HepG2 (cell line): ENCODE results near the gene GMEB2. TPM values are rescaled to one million over a fixed set of nuclear protein-coding genes. Genes with fewer than 3 reads are reported as not detected.

Source experiments
- AGO2 ChIP-seq: fragments of 200-400 bp; formaldehyde crosslinking; optimal IDR thresholded peaks from 2 replicates; pipeline ENCODE3; 2017; ENCODE audit warnings: mild to moderate bottlenecking, low read depth, low read length, moderate library complexity
- CEBPG ChIP-seq: IDR thresholded peaks from 2 replicates; pipeline ENCODE4 v1.6.1; 2016
- EED ChIP-seq: sonication (generic); formaldehyde crosslinking; IDR thresholded peaks from 2 replicates; pipeline ENCODE4 v1.5.0; 2020; ENCODE audit warnings: mild to moderate bottlenecking, missing genetic modification reagents
- ETV6 ChIP-seq: sonication (generic); formaldehyde crosslinking; conservative IDR thresholded peaks from 2 replicates; pipeline ENCODE4 v1.4.0; 2020; ENCODE audit warnings: missing genetic modification reagents
- FOXA3 ChIP-seq: IDR thresholded peaks from 2 replicates; pipeline ENCODE4 v1.6.1; 2016; ENCODE audit warnings: missing genetic modification reagents, missing compliant biosample characterization
- MAFF ChIP-seq: IDR thresholded peaks from 2 replicates; pipeline ENCODE4 v1.6.1; 2011; ENCODE audit warnings: low read depth, low read length, improper control_type of control experiment
- MBD4 ChIP-seq: IDR thresholded peaks from 2 replicates; pipeline ENCODE4 v1.6.1; 2012; ENCODE audit warnings: low read length, inconsistent platforms, borderline replicate concordance
- MED8 ChIP-seq: sonication (generic); formaldehyde crosslinking; IDR thresholded peaks from 2 replicates; pipeline ENCODE4 v1.8.1; 2023; ENCODE audit warnings: mild to moderate bottlenecking, missing genetic modification reagents; ENCODE audit not compliant: insufficient replicate concordance
- NKX3-1 ChIP-seq: sonication (generic); formaldehyde crosslinking; IDR thresholded peaks from 2 replicates; pipeline ENCODE4 v1.5.0; 2020; ENCODE audit warnings: missing genetic modification reagents
- ONECUT2 ChIP-seq: sonication (generic); formaldehyde crosslinking; IDR thresholded peaks from 2 replicates; pipeline ENCODE4 v1.4.0; 2020; ENCODE audit warnings: missing genetic modification reagents
- POLR2AphosphoS5 ChIP-seq: IDR thresholded peaks from 2 replicates; pipeline ENCODE4 v1.6.1; 2012; ENCODE audit warnings: low read depth, low read length
- polyA plus RNA-seq, 8 experiments: library from polyadenylated mRNA; depleted of rRNA in 3 of 8; stranded (reverse) in 7 of 8; unstranded in 1 of 8; fragments of >200 nt; fragmentation: Illumina TruSeq in 4 of 8; extraction: Trizol in 4 of 8; gene quantifications; 2 replicates each; pipeline versions ENCODE4 v1.2.1 to v1.2.3, GENCODE V29; 2011 to 2016; ENCODE audit warnings: low read depth in 4 of 8, missing spikeins in 1 of 8, mixed read lengths in 1 of 8; ENCODE audit not compliant: insufficient read depth in 1 of 8
- total RNA-seq, 5 experiments: library from RNA; depleted of rRNA; stranded (reverse); fragments of >200 nt; fragmentation: Illumina TruSeq; extraction: Trizol; gene quantifications; 2 replicates each; pipeline ENCODE4 v1.2.3, GENCODE V29; 2016; ENCODE audit warnings: low read depth in 1 of 5
- TF ChIP-seq, protein P1 (sequence below): sonication (generic); formaldehyde crosslinking; conservative IDR thresholded peaks from 2 replicates; pipeline ENCODE4 v1.8.1; 2023; ENCODE audit warnings: missing genetic modification reagents
- TF ChIP-seq, protein P2 (sequence below): sonication (generic); formaldehyde crosslinking; IDR thresholded peaks from 2 replicates; pipeline ENCODE4 v1.8.0; 2022; ENCODE audit warnings: mild to moderate bottlenecking, missing genetic modification reagents; ENCODE audit not compliant: insufficient replicate concordance
- TF ChIP-seq, protein P3 (sequence below): sonication (generic); formaldehyde crosslinking; IDR thresholded peaks from 2 replicates; pipeline ENCODE4 v1.5.1; 2020; ENCODE audit warnings: mild to moderate bottlenecking, missing genetic modification reagents, borderline replicate concordance
- TF ChIP-seq, protein P4 (sequence below): sonication (generic); formaldehyde crosslinking; IDR thresholded peaks from 2 replicates; pipeline ENCODE4 v1.4.0; 2020; ENCODE audit warnings: missing genetic modification reagents
- TF ChIP-seq, protein P5 (sequence below): sonication (generic); formaldehyde crosslinking; IDR thresholded peaks from 2 replicates; pipeline ENCODE4 v1.9.0; 2022; ENCODE audit warnings: low read depth, missing genetic modification reagents

GMEB2 gene
- total and polyA plus RNA-seq, 2 of the 13 experiments (the other 11 are each of a cell fraction or from before 2014, with no cell fraction given): 10.6 to 12.4 TPM

DNA sequence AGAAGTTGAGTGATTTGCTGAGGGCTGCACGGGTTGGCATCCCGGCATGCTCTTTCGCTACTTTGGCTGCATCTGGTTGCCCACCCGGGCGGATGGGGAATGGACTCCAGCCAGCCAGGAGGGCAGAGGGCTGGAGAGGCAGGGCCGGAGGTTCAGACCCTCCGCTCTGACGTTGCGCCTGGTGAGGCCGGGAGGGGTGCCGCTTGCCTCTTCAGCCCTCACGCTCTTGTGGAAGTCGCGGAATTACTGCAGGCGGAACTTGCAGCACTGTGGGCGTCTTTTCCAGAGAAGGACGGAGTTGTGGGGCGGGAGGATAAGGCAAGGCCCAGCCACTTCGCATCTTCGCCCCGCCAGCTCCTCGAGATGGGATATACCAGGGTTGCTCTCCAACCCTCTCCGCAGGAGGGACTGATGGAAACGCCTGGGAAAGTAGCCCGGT, 31.9 kb upstream of the GMEB2 start (continued):
- TF ChIP-seq, protein P1, sequence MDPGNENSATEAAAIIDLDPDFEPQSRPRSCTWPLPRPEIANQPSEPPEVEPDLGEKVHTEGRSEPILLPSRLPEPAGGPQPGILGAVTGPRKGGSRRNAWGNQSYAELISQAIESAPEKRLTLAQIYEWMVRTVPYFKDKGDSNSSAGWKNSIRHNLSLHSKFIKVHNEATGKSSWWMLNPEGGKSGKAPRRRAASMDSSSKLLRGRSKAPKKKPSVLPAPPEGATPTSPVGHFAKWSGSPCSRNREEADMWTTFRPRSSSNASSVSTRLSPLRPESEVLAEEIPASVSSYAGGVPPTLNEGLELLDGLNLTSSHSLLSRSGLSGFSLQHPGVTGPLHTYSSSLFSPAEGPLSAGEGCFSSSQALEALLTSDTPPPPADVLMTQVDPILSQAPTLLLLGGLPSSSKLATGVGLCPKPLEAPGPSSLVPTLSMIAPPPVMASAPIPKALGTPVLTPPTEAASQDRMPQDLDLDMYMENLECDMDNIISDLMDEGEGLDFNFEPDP (CRISPR knock-in tag): no peak
- TF ChIP-seq, protein P2, sequence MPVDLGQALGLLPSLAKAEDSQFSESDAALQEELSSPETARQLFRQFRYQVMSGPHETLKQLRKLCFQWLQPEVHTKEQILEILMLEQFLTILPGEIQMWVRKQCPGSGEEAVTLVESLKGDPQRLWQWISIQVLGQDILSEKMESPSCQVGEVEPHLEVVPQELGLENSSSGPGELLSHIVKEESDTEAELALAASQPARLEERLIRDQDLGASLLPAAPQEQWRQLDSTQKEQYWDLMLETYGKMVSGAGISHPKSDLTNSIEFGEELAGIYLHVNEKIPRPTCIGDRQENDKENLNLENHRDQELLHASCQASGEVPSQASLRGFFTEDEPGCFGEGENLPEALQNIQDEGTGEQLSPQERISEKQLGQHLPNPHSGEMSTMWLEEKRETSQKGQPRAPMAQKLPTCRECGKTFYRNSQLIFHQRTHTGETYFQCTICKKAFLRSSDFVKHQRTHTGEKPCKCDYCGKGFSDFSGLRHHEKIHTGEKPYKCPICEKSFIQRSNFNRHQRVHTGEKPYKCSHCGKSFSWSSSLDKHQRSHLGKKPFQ (CRISPR knock-in tag): no peak
- TF ChIP-seq, protein P3, sequence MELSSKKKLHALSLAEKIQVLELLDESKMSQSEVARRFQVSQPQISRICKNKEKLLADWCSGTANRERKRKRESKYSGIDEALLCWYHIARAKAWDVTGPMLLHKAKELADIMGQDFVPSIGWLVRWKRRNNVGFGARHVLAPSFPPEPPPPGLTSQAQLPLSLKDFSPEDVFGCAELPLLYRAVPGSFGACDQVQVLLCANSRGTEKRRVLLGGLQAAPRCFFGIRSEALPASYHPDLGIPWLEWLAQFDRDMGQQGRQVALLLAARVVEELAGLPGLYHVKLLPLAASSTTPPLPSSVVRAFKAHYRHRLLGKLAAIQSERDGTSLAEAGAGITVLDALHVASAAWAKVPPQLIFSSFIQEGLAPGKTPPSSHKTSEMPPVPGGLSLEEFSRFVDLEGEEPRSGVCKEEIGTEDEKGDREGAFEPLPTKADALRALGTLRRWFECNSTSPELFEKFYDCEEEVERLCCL (CRISPR knock-in tag): peak; percentile 75; the same call in 1 of the 2 replicates
- no peak for TF ChIP-seq POLR2AphosphoS5
- TF ChIP-seq CEBPG (CRISPR knock-in tag): no peak
- TF ChIP-seq MAFF: no peak
- TF ChIP-seq, protein P4, sequence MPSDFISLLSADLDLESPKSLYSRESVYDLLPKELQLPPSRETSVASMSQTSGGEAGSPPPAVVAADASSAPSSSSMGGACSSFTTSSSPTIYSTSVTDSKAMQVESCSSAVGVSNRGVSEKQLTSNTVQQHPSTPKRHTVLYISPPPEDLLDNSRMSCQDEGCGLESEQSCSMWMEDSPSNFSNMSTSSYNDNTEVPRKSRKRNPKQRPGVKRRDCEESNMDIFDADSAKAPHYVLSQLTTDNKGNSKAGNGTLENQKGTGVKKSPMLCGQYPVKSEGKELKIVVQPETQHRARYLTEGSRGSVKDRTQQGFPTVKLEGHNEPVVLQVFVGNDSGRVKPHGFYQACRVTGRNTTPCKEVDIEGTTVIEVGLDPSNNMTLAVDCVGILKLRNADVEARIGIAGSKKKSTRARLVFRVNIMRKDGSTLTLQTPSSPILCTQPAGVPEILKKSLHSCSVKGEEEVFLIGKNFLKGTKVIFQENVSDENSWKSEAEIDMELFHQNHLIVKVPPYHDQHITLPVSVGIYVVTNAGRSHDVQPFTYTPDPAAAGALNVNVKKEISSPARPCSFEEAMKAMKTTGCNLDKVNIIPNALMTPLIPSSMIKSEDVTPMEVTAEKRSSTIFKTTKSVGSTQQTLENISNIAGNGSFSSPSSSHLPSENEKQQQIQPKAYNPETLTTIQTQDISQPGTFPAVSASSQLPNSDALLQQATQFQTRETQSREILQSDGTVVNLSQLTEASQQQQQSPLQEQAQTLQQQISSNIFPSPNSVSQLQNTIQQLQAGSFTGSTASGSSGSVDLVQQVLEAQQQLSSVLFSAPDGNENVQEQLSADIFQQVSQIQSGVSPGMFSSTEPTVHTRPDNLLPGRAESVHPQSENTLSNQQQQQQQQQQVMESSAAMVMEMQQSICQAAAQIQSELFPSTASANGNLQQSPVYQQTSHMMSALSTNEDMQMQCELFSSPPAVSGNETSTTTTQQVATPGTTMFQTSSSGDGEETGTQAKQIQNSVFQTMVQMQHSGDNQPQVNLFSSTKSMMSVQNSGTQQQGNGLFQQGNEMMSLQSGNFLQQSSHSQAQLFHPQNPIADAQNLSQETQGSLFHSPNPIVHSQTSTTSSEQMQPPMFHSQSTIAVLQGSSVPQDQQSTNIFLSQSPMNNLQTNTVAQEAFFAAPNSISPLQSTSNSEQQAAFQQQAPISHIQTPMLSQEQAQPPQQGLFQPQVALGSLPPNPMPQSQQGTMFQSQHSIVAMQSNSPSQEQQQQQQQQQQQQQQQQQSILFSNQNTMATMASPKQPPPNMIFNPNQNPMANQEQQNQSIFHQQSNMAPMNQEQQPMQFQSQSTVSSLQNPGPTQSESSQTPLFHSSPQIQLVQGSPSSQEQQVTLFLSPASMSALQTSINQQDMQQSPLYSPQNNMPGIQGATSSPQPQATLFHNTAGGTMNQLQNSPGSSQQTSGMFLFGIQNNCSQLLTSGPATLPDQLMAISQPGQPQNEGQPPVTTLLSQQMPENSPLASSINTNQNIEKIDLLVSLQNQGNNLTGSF (CRISPR knock-in tag): no peak
- no peak; the same call in 1 of the 2 replicates for TF ChIP-seq ETV6 (CRISPR knock-in tag)
- TF ChIP-seq MBD4: no peak
- TF ChIP-seq AGO2: no peak
- TF ChIP-seq MED8 (CRISPR knock-in tag): peak; percentile 36
- no peak for TF ChIP-seq FOXA3 (CRISPR knock-in tag)
- no peak for TF ChIP-seq NKX3-1 (CRISPR knock-in tag)
- 0 out of 2 replicates have a peak, but pooled peaks have one; percentile 51 for TF ChIP-seq EED (CRISPR knock-in tag)
- TF ChIP-seq ONECUT2 (CRISPR knock-in tag): no peak
- TF ChIP-seq, protein P5, sequence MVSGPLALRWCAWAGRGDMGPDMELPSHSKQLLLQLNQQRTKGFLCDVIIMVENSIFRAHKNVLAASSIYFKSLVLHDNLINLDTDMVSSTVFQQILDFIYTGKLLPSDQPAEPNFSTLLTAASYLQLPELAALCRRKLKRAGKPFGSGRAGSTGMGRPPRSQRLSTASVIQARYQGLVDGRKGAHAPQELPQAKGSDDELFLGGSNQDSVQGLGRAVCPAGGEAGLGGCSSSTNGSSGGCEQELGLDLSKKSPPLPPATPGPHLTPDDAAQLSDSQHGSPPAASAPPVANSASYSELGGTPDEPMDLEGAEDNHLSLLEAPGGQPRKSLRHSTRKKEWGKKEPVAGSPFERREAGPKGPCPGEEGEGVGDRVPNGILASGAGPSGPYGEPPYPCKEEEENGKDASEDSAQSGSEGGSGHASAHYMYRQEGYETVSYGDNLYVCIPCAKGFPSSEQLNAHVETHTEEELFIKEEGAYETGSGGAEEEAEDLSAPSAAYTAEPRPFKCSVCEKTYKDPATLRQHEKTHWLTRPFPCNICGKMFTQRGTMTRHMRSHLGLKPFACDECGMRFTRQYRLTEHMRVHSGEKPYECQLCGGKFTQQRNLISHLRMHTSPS (CRISPR knock-in tag): 0 out of 2 replicates have a peak, but pooled peaks have one; percentile 3
